HCT116 (cell line): ENCODE measurements around the gene SKIC8. TPM values are rescaled to one million over a fixed set of nuclear protein-coding genes. Genes with fewer than 3 reads are reported as not detected.

Experiments used
- ATAC-seq: fragments of 200-7000 bp; cut with Tn5 transposase; 2 replicates; pipeline ENCODE4 v1.9.1; 2020; ENCODE audit warnings: mild to moderate bottlenecking, moderate library complexity
- BruUV-seq: library from RNA; stranded (reverse); fragments of 400-500 nt; replicated peaks from 2 replicates; lab custom pipeline; 2021; lab: Mats Ljungman, UMichigan
- CTCF ChIA-PET: fragments of 300-600 bp; sonication (Branson Sonifier 250); formaldehyde crosslinking; loops from one replicate; lab custom pipeline; 2021; ENCODE audit warnings: antibody characterized with exemption; lab: Charles Lee
- POLR2A ChIA-PET: fragments of 300-600, 350-600 bp; sonication (Branson Sonifier 250); formaldehyde crosslinking; loops from one replicate; lab custom pipeline; 2021; ENCODE audit warnings: antibody characterized with exemption; lab: Charles Lee
- RAD21 ChIA-PET, 2 experiments: fragments of 300-600 bp; sonication (Branson Sonifier 250); formaldehyde crosslinking; loops; one replicate each; lab custom pipeline; 2023; ENCODE audit warnings: low total read pairs in 2 of 2; ENCODE audit not compliant: uncharacterized antibody in 2 of 2, unreplicated experiment in 2 of 2, low non-redundant PET in 1 of 2; lab: Charles Lee
- DNase-seq: peaks from one replicate; pipeline ENCODE4 v3.0.0-alpha.2; 2010; ENCODE audit warnings: low read depth, low spot score
- H2AFZ ChIP-seq: fragments of 200-600 bp; shearing (Covaris generic), sonication (generic); 2 replicates; pipeline ENCODE4 v1.6.1; 2017; ENCODE audit warnings: low read depth, mixed run types, mixed read lengths, antibody characterized with exemption, low read length; ENCODE audit not compliant: poor library complexity, severe bottlenecking
- H3K27ac ChIP-seq: 2 replicates; pipeline ENCODE4 v1.5.1; 2012; ENCODE audit warnings: low read depth, low read length
- H3K27me3 ChIP-seq: fragments of 200-600 bp; sonication (generic); 2 replicates; pipeline ENCODE4 v1.6.1; 2016; ENCODE audit warnings: mixed run types, low read length, mixed read lengths; ENCODE audit not compliant: insufficient read depth
- H3K36me3 ChIP-seq, 2 experiments: fragments of 200-500 bp in 1 of 2; fragments of 200-600 bp in 1 of 2; sonication (Bioruptor generic) in 1 of 2; sonication (generic) in 1 of 2; 2 replicates each; pipeline versions ENCODE4 v1.5.1 to v1.6.1; 2014 to 2016; ENCODE audit warnings: low read length in 2 of 2, inconsistent platforms in 1 of 2, mixed read lengths in 1 of 2, mixed run types in 1 of 2; ENCODE audit not compliant: insufficient read depth in 2 of 2, control insufficient read depth in 1 of 2
- H3K4me1 ChIP-seq, 2 experiments: fragments of 200-600 bp in 1 of 2; sonication (generic) in 1 of 2; 2 replicates each; pipeline versions ENCODE4 v1.5.1 to v1.6.1; 2012 to 2017; ENCODE audit warnings: low read length in 2 of 2, inconsistent platforms in 1 of 2, mild to moderate bottlenecking in 1 of 2, mixed read lengths in 1 of 2, mixed run types in 1 of 2, moderate library complexity in 1 of 2; ENCODE audit not compliant: insufficient read depth in 2 of 2, control insufficient read depth in 1 of 2
- H3K4me2 ChIP-seq: fragments of 200-600 bp; sonication (generic); 2 replicates; pipeline ENCODE4 v1.6.1; 2017; ENCODE audit warnings: mixed run types, low read length, mixed read lengths
- H3K4me3 ChIP-seq, 2 experiments: fragments of 200-600 bp in 1 of 2; sonication (generic) in 1 of 2; replicated peaks in 1 of 2; 2 replicates each; pipeline ENCODE4 v1.5.1; 2011 to 2016; ENCODE audit warnings: low read length in 2 of 2, control low read depth in 1 of 2, low read depth in 1 of 2, mild to moderate bottlenecking in 1 of 2, mixed read lengths in 1 of 2, mixed run types in 1 of 2
- H3K79me2 ChIP-seq: fragments of 200-600 bp; sonication (generic); 2 replicates; pipeline ENCODE4 v1.6.1; 2017; ENCODE audit warnings: mild to moderate bottlenecking, mixed run types, low read length, moderate library complexity, mixed read lengths; ENCODE audit not compliant: insufficient read depth
- H3K9ac ChIP-seq: fragments of 200-600 bp; sonication (generic); 2 replicates; pipeline ENCODE4 v1.6.1; 2016; ENCODE audit warnings: low read length, mixed read lengths
- H3K9me2 ChIP-seq: fragments of 200-600 bp; sonication (generic), shearing (Covaris generic); 2 replicates; pipeline ENCODE4 v1.6.1; 2017; ENCODE audit warnings: mixed run types, mild to moderate bottlenecking, moderate library complexity; ENCODE audit not compliant: insufficient read depth
- H3K9me3 ChIP-seq, 2 experiments: fragments of 200-500 bp in 1 of 2; fragments of 200-600 bp in 1 of 2; sonication (Bioruptor generic) in 1 of 2; sonication (generic) in 1 of 2; 2 replicates each; pipeline ENCODE4 v1.6.1; 2014 to 2017; ENCODE audit warnings: low read length in 2 of 2, mixed read lengths in 2 of 2, inconsistent platforms in 1 of 2, low read depth in 1 of 2, mild to moderate bottlenecking in 1 of 2, mixed run types in 1 of 2, moderate library complexity in 1 of 2; ENCODE audit not compliant: control insufficient read depth in 1 of 2, insufficient read depth in 1 of 2
- H4K20me1 ChIP-seq: fragments of 200-600 bp; sonication (generic), shearing (Covaris generic); 2 replicates; pipeline ENCODE4 v1.6.1; 2017; ENCODE audit warnings: mixed run types, mild to moderate bottlenecking, moderate library complexity; ENCODE audit not compliant: insufficient read depth
- CEBPB ChIP-seq: IDR thresholded peaks from 2 replicates; pipeline ENCODE4 v1.6.1; 2012; ENCODE audit warnings: low read depth
- CTCF ChIP-seq, 3 experiments: fragments of 200-600 bp in 1 of 3; sonication (generic) in 1 of 3; IDR thresholded peaks in 2 of 3; conservative IDR thresholded peaks in 1 of 3; 2 replicates each; pipeline ENCODE4 v1.5.1; 2012 to 2017; ENCODE audit warnings: low read depth in 2 of 3, low read length in 2 of 3, antibody characterized with exemption in 1 of 3, borderline replicate concordance in 1 of 3, control low read depth in 1 of 3, mild to moderate bottlenecking in 1 of 3, mixed read lengths in 1 of 3, mixed run types in 1 of 3, moderate library complexity in 1 of 3; ENCODE audit not compliant: insufficient read depth in 1 of 3
- EGR1 ChIP-seq: IDR thresholded peaks from 2 replicates; pipeline ENCODE4 v1.6.1; 2012; ENCODE audit warnings: low read depth
- ELF1 ChIP-seq: IDR thresholded peaks from 2 replicates; pipeline ENCODE4 v1.6.1; 2012; ENCODE audit warnings: low read depth, borderline replicate concordance
- JUND ChIP-seq: IDR thresholded peaks from 2 replicates; pipeline ENCODE4 v1.6.1; 2012
- POLR2A ChIP-seq: IDR thresholded peaks from 2 replicates; pipeline ENCODE4 v1.7.0; 2011; ENCODE audit warnings: borderline replicate concordance; ENCODE audit not compliant: insufficient read depth, insufficient read length; ENCODE audit errors: extremely low read depth
- POLR2AphosphoS5 ChIP-seq: IDR thresholded peaks from 2 replicates; pipeline ENCODE4 v1.6.1; 2011; ENCODE audit warnings: mild to moderate bottlenecking, low read depth, low read length, moderate library complexity
- SP1 ChIP-seq: IDR thresholded peaks from 2 replicates; pipeline ENCODE4 v1.6.1; 2012; ENCODE audit warnings: low read depth
- YY1 ChIP-seq: IDR thresholded peaks from 2 replicates; pipeline ENCODE4 v1.6.1; 2011; ENCODE audit warnings: low read length, low read depth, moderate library complexity, mild to moderate bottlenecking; ENCODE audit not compliant: insufficient replicate concordance; ENCODE audit errors: extremely low read depth
- ZBTB33 ChIP-seq: IDR thresholded peaks from 2 replicates; pipeline ENCODE4 v1.6.1; 2011; ENCODE audit warnings: mild to moderate bottlenecking, low read length, moderate library complexity; ENCODE audit not compliant: insufficient replicate concordance; ENCODE audit errors: extremely low read depth
- ZFX ChIP-seq: fragments of 450-650 bp; IDR thresholded peaks from 2 replicates; pipeline ENCODE4 v1.6.1; 2017
- intact Hi-C: fragments of 100-400 bp; cut with micrococcal nuclease; formaldehyde crosslinking; loops from 2 replicates; pipeline ENCODE4 v1.10.0; 2022
- total RNA-seq: library from RNA; stranded (reverse); gene quantifications from one replicate; pipeline ENCODE4 v1.2.1, GENCODE V29; 2021; ENCODE audit not compliant: unreplicated experiment
- TF ChIP-seq, protein P1 (sequence below): IDR thresholded peaks from 2 replicates; pipeline ENCODE4 v1.6.1; 2012
- TF ChIP-seq, protein P2 (sequence below): IDR thresholded peaks from 2 replicates; pipeline ENCODE4 v1.6.1; 2012; ENCODE audit warnings: low read depth

SKIC8 gene
- total RNA-seq, 1 experiment from 2014 or later, result 57.1 TPM

DNA sequence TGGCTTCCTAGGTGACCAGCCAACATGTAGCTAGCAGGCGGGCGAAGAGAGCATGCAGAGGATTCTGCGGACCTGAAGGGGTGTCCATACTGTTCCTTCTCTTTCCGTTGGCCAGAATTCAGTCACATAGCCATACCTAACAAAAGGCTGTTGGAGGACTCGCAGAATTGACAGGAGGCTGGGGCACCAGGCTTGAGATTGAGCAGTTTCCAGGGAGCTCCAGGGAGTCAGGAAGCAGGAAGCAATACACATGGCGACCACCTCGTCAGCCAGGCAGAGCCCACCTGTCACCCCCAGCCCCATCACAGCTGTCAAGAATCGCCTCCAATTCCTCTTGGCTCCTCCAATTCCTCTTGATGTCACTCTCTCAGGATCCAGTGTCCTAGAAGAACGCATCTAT is 48.3 kb downstream of the SKIC8 start:
- TF ChIP-seq, protein P1, sequence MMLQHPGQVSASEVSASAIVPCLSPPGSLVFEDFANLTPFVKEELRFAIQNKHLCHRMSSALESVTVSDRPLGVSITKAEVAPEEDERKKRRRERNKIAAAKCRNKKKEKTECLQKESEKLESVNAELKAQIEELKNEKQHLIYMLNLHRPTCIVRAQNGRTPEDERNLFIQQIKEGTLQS, result no peak
- TF ChIP-seq ZFX, result no peak
- no peak for TF ChIP-seq CTCF (IDR thresholded peaks at IDR 0.05 in 2 of 3, conservative IDR thresholded peaks at IDR 0.05 in 1 of 3; ENCODE audit: borderline replicate concordance in 1 of 3, insufficient read depth in 1 of 3, low read depth in 2 of 3, low read length in 2 of 3)
- TF ChIP-seq ELF1, result no peak
- no peak for TF ChIP-seq POLR2AphosphoS5
- TF ChIP-seq ZBTB33, result no peak
- TF ChIP-seq YY1, result no peak
- no peak for TF ChIP-seq EGR1
- TF ChIP-seq SP1, result no peak
- TF ChIP-seq CEBPB, result no peak
- TF ChIP-seq, protein P2, sequence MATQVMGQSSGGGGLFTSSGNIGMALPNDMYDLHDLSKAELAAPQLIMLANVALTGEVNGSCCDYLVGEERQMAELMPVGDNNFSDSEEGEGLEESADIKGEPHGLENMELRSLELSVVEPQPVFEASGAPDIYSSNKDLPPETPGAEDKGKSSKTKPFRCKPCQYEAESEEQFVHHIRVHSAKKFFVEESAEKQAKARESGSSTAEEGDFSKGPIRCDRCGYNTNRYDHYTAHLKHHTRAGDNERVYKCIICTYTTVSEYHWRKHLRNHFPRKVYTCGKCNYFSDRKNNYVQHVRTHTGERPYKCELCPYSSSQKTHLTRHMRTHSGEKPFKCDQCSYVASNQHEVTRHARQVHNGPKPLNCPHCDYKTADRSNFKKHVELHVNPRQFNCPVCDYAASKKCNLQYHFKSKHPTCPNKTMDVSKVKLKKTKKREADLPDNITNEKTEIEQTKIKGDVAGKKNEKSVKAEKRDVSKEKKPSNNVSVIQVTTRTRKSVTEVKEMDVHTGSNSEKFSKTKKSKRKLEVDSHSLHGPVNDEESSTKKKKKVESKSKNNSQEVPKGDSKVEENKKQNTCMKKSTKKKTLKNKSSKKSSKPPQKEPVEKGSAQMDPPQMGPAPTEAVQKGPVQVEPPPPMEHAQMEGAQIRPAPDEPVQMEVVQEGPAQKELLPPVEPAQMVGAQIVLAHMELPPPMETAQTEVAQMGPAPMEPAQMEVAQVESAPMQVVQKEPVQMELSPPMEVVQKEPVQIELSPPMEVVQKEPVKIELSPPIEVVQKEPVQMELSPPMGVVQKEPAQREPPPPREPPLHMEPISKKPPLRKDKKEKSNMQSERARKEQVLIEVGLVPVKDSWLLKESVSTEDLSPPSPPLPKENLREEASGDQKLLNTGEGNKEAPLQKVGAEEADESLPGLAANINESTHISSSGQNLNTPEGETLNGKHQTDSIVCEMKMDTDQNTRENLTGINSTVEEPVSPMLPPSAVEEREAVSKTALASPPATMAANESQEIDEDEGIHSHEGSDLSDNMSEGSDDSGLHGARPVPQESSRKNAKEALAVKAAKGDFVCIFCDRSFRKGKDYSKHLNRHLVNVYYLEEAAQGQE, result no peak
- no peak for TF ChIP-seq JUND
- TF ChIP-seq POLR2A, result no peak
- H3K79me2 ChIP-seq, result no peaks in the 10 kb centered on the region
- H3K27ac ChIP-seq, result no peak overlapping the region
- no peaks in the 10 kb centered on the region for H4K20me1 ChIP-seq
- no peak for DNase-seq
- RAD21 ChIA-PET, result no interaction called here
- no peak overlapping the region for H2AFZ ChIP-seq
- no peaks in the 10 kb centered on the region for H3K36me3 ChIP-seq
- H3K9me3 ChIP-seq, result no peaks in the 10 kb centered on the region
- H3K4me1 ChIP-seq, result no peaks in the 10 kb centered on the region
- no peak overlapping the region for H3K9ac ChIP-seq
- POLR2A ChIA-PET, result interaction anchor here (0.6 kb wide), 1 partner anchor 102 kb away, joined by 3 read pairs; the partner anchor contains the start of gene IDH3A
- CTCF ChIA-PET, result no interaction called here
- no peak overlapping the region for H3K4me3 ChIP-seq
- intact Hi-C loops, result no loop called here
- ATAC-seq, result no peak
- H3K4me2 ChIP-seq, result no peak overlapping the region
- no peaks in the 10 kb centered on the region for H3K9me2 ChIP-seq
- H3K27me3 ChIP-seq, result no peaks in the 10 kb centered on the region
- BruUV-seq, result no TSS peak
